ENCODE data around the gene ELAC2. TPM values are rescaled to one million over a fixed set of nuclear protein-coding genes. Genes with fewer than 3 reads are reported as not detected.

Gene ELAC2
- total RNA-seq, 4 donors from 2014 or later = 60.8 to 89.5 (median 77.9) TPM

GRCh38 chr17:12998874-12999273 lies 19.0 kb downstream of the ELAC2 start:
- no peak for TF ChIP-seq CTCF (IDR thresholded peaks at IDR 0.05)
- ATAC-seq (ENCODE audit: low FRiP score) = no peak
- no peak for DNase-seq (ENCODE audit: low spot score)

DNA sequence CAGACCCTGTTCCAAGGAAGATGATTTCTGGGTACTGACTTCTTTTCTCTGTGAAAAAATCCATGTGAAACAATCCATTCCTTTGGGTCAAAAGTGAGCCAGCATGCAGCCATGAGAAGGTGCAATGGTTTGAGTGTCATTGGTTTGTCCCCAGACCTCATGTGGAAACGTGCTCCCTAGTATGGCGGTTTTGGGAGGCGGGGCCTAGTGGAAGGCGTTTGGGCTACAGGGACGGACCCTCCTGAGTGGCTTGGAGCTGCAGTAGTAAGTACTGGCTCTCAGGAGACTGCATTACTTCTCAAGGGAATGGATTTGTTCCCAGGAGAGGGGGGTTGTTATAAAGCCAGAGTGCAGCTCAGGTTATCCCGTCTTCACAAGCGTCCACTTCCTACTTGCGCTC lies 19.4 kb downstream of the ELAC2 start:
- ATAC-seq (ENCODE audit: low FRiP score) (no peak), DNase-seq (ENCODE audit: low spot score) (no peak)
- TF ChIP-seq CTCF (IDR thresholded peaks at IDR 0.05) = no peak

- DNase-seq (ENCODE audit: low spot score) (no peak), ATAC-seq (ENCODE audit: low FRiP score) (no peak)
- no peak for TF ChIP-seq CTCF (IDR thresholded peaks at IDR 0.05)
These were observed 20.9 kb downstream of the ELAC2 start for GRCh38 chr17:12996941-12997340.

DNA sequence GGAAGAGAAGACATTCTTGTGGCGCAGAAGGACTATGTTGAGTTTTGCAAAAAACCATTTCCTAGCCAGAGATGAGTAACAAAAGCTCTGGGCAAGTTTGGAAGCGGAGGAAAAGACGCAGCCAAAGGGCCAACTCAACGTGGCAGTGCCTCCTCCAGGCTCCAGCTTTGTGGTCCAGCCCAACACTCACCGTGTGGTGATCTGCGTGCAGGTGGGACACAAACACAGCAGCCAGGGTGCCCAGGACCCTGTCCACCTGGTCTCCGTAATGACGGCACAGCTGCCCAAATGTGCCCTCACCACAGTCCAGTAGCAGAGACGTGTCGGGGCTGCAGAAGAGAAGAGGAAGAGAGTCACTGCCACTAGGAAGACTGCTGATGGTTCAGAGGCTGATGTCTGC lies 21.5 kb downstream of the ELAC2 start:
- DNase-seq (ENCODE audit: low spot score) (no peak), ATAC-seq (ENCODE audit: low FRiP score) (no peak)
- TF ChIP-seq CTCF (IDR thresholded peaks at IDR 0.05) = no peak

DNA sequence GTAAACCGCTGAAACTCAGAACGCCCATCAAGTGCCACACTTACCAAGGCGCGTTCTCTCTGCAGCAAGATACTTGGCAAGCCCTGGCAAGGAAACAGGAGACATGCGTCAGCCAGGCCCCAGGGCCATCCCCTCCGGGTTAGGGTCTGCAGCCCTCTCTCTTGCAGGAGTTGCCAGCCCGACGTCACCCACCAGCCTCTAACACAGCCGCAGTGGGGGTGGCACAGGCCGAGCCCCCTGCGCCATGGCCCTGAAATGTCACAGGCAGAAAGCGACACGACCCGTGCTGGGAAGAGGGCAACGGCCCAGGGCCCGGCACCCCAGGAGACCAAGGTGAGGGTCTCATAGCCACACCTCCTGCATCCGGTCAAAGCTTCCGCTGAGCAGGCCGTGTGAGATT lies 21.9 kb downstream of the ELAC2 start:
- no peak for TF ChIP-seq CTCF (IDR thresholded peaks at IDR 0.05)
- no peak for DNase-seq (ENCODE audit: low spot score)
- ATAC-seq (ENCODE audit: low FRiP score) = no peak

DNA sequence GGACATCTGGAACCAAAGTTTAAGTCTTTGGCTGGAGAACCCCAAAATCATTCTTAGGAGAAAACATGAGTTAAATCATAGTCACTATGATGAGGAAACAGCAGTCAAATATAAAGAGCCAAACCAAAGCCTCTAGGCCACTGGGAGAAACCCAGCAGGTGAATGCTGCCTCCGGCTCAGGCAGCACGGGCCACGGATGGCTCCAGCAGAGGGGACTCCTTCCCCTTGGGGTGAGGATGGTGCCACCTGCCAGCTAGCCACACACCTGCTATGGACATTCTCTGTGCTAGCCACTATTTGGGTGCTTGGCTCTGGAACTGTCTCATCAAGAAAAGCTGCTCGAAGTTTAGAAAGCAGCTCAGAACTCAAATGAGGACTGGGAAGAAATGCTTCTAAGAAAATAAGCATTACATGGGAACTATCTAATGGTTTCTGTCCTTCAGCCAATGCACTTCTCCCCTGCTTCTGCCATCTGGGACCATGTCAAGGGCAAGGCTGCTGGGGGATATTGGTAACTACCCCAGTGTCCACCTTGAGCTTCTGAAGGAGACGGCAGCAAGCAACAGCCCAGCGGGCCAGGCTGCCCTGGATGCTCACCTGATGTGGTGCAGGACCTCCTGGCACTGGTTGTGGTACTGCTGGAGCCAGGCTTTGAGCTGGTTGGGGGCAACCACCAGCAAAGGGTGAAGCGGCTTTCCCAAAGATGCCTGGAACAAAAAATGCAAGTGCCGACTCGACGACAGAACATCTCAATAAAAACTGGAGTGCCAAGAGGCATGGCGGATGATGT lies 22.5 kb downstream of the ELAC2 start:
- no peak for TF ChIP-seq CTCF (IDR thresholded peaks at IDR 0.05)
- DNase-seq (ENCODE audit: low spot score) = no peak
- no peak for ATAC-seq (ENCODE audit: low FRiP score)

Data from omental fat pad (tissue), 4 donors.